Stimulated activated CD8-positive, alpha-beta memory T cell treated with anti-CD3 and anti-CD28 coated beads, Interleukin-15, amount 100 ng/mL, for 24 hours (primary cell): ENCODE measurements around the gene DNAH10.

Experiments
- DNase-seq: peaks from one replicate; pipeline ENCODE4 v3.0.0-alpha.2; 2020; ENCODE audit warnings: low read depth

DNAH10 gene

DNA sequence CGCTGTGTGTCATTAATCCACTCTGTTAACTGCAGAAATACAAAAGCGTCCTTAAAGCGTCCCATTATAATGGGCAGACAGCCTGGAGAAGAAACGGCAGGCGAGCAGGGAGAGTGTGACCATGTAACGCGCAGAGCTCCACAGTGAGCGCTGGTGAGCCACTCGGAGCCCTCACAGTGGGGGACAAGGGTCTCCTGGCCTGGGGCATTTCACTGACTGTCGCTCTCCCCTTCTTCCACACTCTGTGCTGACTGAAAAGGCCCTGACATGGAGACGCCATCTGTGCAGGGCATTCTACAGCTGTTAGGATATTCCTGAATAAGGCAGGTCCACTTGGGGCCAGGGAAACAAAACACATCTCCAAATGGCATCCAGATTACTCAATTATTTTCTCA is 186.3 kb downstream of the DNAH10 start:
- DNase-seq, result no peak

DNA sequence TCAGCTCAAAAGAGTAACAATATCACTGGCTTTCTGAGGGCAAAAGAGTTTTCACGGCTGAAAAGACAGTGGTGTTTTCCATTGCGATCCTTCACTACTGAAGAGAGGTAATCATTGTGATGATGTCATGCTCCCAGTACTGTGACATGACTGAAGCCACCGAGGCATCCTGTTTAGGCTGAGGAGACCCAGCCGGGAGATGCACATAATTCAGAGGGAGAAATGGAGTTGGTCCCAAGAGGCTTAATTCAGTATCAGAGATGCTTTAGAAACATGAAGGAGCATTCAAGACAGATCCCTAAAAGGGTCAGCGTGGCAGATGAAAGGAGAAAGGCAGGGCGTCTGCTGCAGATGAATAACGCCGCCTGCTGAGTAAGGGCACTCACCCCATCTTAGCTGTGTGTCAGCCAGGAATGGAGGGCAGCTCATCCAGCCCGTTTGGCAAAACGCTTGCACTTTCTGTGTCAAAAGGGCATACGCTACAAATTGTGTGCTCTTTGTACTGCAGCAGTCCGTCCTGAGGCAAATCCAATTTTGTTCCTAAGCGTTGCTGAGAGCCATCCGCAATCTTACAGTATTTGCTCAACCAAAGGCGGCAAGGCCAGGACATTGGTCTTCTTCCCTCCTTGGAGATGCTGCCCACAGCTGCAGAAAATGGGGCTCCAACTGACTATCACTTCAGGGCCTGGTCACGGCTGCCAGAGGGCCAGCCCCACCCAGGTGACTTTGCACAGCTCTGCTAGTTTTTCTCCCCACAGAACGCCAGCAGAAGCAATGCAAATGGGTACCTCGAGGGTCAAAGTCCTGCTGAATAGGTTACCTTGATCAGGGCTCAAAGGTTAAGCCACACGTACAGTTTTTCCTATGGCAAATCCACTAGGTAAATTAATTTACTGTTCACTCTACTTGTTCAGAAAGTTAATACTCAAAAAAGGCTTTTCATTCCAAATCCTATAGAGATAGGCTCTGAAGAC is 187.0 kb downstream of the DNAH10 start:
- no peak for DNase-seq

DNA sequence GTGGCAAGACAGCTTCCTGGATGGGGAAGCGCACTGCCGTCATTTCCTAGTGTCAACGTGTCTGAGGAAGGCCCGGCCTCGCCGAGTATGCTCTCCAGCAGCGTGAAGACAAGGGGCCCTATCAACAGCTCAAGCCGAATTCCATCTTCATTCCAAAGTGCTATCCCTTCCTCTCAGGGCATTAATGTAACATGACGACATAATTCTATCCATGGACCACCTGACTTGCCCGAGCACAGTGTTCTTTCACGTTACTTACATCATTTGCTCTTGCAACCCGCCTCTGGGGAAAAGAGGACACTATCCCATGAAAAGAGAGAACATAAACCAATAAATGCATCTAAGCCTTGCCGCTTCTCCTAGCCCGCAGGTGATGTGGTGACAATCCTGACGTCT is 187.7 kb downstream of the DNAH10 start:
- no peak for DNase-seq

DNA sequence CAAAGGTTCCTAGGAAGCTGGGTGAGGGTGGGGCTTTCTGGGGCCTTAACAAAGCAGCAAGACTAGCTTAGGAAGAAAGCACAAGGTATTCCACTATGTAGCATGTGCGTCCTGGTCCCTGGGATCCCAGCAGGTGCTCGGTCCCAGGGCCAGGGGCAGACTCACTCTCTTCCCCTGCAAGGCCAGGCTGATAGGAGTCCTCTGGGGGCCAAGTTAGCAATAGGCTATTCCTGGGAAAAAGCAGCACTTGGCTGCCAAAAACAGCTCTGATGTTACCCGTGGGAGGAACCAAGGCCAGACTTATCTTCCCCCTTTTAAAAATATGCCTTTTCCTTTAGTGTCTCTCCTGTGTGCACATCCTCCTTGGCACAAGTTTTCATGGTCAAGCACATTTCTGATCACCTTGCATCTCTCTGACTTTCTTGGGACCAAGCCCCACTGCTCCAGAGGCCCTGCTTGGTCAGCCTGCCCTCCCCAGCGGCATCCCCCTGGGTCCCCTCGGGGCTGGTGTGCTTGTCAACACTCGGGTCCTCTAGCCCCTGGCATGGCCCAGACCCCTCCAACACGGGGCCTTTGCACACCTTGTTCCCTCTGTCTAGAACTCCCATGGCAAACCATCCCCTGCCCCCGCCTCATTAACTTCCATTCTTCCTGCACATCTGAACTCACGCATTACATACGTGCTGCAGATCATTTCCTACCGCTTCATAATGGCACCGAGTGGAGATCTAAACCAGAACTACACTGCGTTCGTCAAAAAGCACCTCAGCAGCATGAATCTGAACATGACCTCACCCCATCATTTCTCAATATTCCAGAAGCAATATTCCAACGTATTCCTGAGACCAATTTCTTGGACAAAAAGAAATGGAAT is 188.6 kb downstream of the DNAH10 start:
- DNase-seq, result no peak

- DNase-seq, result no peak
Measured at GRCh38 chr12:123951467-123951866, 189.4 kb downstream of the DNAH10 start.

DNA sequence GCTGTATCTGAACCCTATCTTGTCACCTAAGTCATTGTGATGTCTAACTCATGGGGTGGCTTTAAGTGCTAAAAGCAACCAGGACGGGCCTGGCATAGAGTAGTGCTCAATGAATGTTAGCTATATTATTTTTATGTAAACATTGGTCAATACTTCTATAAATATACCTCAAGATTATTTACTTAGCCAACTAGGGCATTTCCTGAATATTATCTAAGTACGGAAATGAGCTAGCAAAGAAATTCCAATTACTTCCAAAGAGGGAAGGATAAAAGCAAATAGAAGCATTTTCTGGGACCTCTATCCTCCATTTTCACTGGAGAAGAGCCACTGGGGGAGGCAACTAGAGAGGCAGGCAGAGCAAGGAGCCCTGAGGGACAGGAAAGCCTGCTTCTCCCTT is 189.9 kb downstream of the DNAH10 start:
- DNase-seq, result no peak

- no peak for DNase-seq
Measured at GRCh38 chr12:123954647-123955350, 192.7 kb downstream of the DNAH10 start.

DNA sequence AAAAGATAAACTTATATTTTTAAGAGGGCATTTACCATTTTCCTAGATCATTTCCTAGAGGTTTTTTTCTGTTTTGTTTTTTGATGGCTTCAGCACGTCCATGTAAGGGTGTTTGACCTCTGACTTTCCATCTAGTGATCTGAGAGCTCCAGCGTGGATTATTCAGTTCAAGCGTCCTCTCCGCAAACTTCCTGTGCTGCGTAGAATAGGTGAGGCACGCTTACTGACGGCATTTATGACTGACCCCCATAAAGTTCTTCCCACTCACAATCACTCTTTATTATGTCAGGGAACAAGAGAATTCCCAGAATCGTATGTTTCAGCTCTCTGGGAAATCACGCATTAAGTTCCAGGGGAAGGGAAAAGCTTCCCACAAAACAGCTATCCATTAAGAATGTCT is 194.1 kb downstream of the DNAH10 start:
- no peak for DNase-seq

DNA sequence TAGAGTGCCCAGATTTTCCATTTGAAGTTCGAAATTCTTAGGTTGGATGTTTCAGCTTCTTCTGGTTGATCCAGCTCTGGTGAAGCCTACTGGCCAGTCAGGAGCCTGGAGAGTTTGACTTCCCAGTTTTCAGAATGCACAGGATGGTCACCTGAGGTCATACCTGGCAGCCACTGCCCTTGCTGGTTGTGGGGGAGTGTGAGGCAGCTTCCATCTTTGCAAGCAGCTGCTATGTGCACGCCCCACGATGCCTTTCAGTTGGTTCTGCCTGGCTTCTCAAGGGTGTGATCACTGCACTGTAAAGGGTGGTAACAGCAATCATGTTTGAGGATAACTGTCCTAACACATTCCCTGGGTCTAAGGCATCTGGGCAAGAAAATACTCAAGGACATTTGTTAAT is 195.1 kb downstream of the DNAH10 start:
- no peak for DNase-seq

GRCh38 chr12:123958462-123958861 is 196.4 kb downstream of the DNAH10 start:
- no peak for DNase-seq

DNA sequence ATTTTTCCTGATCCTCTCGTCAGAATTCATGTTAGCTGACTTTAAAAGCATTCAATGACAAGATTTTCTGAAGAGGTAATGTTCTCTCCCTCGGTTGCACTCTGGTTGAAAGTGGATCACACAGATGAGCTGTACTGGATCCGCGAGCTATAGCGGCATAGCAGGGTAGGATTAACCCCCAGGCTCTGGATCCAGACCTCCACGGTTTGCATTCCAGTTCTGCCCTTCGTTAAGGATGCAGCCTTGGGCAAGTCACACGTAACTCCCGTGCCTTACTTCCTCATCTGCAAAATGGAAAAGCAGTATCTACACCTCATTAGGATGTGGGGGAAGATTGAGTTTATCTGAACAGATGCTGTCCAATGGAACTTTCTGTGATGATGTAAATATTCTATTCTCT is 196.8 kb downstream of the DNAH10 start:
- no peak for DNase-seq

- no peak for DNase-seq
Measured at GRCh38 chr12:123960029-123960735, 198.1 kb downstream of the DNAH10 start.

- no peak for DNase-seq
Measured at GRCh38 chr12:123960856-123961255, 198.8 kb downstream of the DNAH10 start.

DNA sequence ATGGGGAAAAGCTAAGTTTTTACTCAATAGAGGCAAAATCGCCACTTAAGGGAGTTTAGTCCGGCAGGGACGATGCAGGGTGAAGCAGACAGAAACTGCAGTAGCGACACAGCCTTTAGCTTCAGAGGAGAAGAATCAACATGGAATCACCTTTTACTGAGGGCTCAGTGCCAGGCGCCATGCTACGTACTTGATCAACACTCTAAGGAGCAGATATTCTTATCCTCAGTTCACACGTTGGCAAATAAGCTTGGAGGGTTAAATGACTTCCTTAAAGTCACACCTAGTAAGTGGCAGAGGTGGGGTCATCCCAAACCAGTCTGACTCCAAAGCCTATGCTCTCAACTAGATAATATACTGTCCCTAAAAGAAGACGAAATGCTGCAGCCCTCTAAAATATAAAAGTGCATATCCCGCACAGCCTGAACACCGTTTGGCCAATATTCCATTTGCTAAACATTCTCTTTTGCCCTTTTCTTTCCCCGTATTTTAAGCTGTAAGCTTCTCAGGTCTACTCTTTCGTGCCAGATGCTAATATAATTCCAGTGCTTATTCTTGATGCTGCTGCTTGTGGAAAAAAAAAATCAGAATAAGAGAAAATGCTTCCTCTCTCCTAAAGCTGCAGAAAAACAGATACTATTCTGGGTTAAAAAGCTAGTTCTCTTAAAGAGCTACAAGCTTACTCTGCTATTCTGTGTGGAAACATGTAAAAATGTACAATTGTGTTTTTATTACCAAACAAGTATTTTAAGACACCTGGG is 199.7 kb downstream of the DNAH10 start:
- no peak for DNase-seq

GRCh38 chr12:123962513-123962912 is 200.4 kb downstream of the DNAH10 start:
- no peak for DNase-seq

- DNase-seq, result no peak
Measured at GRCh38 chr12:123963821-123964220, 201.7 kb downstream of the DNAH10 start.

GRCh38 chr12:123965382-123965781 is 203.3 kb downstream of the DNAH10 start:
- DNase-seq, result no peak

- no peak for DNase-seq
Measured at GRCh38 chr12:123966596-123966995, 204.5 kb downstream of the DNAH10 start.

DNA sequence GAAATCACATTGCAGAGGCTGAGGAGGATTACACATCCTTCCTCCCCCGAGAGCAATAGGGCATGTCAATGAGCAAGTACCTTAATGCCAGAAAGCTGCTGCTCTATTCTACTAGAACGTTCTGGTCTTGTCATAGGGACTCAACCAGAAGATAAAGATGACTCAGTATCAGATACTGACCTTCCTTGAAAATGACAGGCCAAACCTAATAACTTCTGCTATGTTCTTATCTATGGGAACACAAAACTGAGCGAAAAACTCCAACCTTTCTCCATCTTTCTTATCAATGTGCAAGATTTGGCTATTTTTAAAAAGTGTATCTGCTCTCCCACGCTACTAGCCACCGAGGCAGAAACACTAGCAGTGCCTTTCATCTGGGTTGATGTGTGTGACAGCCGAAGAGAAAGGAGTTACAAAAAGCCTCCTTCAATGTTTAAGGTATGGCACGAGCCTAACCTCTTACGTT is 205.1 kb downstream of the DNAH10 start:
- no peak for DNase-seq

GRCh38 chr12:123971449-123971769 is 209.3 kb downstream of the DNAH10 start:
- DNase-seq, result no peak
